Measurements from ENCODE around the gene TMEM63A.

Gene TMEM63A

GRCh38 chr1:225883616-225884265 is 1.6 kb upstream of the TMEM63A start:
- no peak for DNase-seq

DNA sequence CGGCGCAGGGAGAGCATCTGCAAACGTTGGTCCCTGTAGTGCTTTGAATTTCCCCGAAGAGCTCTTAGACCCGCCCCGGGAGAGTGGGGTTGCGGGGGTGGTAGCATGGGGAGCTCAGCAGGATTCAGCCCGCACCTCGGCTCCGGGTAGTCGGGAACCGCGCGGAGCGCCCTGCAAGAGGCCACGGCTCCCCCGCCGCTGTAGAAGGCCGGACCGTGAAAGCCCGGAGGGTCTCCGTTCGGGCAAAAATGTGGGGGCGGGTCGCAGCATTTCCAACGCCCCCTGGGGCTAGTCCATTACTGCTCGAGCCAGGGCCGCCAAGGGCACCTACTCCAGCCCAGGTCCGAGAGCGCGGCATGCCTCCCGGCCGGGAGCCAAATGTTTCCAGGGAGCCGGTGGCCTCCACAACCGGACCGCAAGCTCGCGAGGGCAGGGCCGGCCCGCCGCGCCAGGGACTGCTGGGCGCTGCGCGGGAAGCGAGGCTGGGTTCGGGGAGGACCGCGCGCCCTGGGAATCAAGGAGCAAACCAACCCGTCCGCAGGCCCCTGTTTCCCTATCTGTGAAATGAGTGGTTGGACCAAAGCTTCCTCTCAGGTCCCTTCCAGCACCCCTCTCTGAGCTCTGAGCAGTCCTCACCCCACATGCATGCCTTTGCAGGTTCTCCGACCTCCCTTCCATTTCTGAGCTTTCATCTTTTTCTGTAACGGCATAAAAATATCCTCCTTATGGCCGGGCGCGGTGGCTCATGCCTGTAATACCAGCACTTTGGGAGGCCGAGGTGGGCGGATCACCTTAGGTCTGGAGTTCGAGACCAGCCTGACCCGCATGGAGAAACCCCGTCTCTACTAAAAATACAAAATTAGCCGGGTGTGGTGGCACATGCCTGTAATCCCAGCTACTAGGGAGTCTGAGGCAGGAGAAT is 775 bp upstream of the TMEM63A start:
- DNase-seq = peak in 1 of 2 experiments; percentile 32

DNA sequence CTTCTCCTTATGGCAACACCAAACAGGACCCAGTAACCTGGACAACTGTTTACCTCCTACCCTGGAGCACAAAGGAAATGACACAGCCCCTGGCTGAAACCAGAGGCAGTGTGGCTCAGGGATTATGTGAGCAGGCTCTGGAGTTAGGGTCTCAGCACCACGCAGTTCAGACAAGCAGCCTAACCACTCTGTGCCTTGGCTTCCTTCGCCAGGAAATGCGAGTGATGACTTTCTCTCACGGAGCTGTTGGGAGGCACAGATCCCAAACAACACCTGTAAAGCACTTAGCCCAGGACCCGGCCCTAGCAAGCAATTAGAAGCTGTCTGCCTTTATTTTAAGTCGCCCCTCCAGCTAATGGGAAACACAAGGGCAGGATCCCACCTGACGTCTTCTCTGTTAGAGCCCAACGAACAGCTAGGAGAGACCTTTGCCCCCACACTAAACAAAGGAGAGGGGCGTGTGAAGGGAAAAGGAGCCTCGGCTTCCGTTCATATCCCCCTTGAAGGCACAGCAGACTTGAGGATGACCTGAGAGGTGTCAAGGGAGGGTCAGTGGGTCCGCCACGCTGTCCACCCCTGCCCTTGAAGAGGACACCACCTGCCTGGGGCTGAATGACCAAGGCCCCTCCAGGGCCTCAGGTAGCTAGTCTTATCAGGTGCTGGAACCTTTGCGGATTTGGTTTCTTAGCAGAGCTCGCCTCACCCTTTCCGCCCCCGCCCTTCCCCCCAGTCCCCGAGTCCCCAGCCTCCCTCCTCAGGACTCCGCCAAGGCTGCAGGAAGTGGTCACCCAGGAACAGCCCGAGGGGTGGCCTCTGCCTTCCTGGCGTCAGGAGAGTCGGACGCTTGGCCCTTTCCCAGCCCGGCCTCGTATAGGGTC is 860 bp downstream of the TMEM63A start:
- peak in 1 of 2 experiments; percentile 29 for DNase-seq

DNA sequence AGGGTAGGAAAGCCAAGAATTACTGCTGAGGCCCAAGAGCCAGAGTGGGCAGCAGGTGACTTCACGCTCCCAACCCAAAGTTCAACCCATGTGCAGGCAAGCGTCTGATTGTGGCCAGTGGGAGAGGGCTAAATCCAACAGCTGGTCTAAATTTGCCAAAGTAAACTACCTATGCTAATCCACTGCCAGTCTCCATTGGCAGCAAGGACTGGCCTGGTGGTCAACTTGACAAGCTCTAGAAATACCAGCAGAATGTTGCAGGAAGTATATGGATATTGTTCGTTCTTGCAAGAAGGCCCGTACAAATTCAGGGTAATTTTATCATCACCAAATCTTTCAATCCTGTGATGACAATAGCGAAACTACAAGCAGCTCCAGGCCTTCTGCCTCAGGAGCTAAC is 1.5 kb downstream of the TMEM63A start:
- no peak for DNase-seq

GRCh38 chr1:225880222-225880588 is 2.0 kb downstream of the TMEM63A start:
- DNase-seq = no peak

- DNase-seq = peak in 1 of 2 experiments; percentile 30
Measured at GRCh38 chr1:225879521-225880221, 2.5 kb downstream of the TMEM63A start.

DNA sequence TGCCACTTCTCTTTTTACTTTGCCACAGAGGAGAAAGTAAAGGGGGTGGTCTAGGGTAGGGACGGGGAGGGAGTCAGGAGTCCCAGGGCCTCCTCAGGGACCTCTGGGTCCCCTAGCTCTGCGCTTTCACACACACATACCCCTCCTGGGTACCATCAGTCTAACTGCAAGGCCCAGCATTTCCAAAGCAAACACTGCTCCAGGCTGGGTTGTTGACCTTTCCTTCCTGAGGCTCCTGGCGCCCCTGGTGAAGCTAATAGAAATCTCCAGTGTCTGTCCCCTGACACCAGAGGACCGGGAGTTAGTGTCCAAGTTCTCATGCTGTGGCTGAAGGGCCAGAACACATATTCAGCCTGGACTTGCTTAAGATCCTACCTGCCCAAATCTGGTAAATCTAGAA is 3.9 kb downstream of the TMEM63A start:
- DNase-seq = no peak

GRCh38 chr1:225877580-225877979 is 4.6 kb downstream of the TMEM63A start:
- no peak for DNase-seq

GRCh38 chr1:225876900-225877510 is 5.2 kb downstream of the TMEM63A start:
- DNase-seq = no peak

DNA sequence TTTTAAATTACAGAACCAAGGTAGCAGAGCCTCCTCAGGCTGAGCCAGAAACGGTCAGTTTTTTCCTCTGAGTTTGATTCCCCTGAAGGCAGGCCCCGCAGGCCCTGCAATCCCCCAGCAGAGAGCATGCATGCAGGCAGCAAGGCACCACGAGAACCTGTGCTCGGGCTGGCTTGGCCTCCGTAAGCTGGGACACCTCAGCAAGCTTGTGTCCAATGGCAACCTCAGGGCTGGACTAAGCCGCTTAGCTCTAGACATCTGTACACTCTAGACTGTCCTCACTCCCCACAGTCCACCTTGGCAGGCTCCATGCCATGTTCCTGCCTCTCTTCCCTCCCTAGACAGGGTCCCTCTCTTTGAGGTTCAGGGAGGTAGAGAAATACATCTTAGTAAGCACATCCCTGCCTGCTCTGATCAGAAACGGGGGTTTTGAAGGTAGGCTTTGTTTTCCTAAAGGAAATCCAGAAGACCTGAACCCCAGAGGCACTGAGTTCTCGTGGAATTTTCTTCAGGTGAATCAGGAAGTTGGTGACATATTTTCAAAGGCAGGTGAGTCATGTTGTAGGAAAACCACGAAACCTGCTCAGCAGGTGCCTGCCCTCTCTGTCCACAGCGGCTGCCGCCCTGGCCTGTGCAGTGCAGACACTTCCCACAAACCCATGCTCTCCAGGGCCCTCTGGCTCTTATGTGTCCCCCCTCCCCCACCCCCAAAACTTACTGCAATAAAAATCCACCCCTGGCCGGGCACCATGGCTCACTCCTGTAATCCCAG is 7.0 kb downstream of the TMEM63A start:
- DNase-seq = no peak

DNA sequence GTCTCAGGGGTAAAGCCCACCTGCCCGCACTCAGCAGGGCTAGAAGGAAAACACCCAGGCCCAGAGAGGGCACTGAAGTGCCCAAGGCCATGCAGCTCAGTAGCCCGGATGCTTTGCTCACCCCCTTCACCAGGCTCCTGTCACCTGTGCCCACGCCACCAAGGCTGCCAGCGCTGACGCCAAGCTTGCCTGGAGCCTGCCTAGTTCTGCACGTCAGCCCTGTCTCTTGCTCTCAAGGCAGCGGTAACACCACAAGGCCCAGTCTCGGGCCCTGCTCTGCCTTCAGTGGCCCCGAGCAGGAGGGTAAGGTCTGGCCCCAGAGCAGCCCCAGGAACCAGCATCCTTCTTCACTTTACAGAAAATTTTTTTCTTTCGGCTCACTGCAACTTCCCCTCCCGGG is 7.7 kb downstream of the TMEM63A start:
- no peak for DNase-seq

DNA sequence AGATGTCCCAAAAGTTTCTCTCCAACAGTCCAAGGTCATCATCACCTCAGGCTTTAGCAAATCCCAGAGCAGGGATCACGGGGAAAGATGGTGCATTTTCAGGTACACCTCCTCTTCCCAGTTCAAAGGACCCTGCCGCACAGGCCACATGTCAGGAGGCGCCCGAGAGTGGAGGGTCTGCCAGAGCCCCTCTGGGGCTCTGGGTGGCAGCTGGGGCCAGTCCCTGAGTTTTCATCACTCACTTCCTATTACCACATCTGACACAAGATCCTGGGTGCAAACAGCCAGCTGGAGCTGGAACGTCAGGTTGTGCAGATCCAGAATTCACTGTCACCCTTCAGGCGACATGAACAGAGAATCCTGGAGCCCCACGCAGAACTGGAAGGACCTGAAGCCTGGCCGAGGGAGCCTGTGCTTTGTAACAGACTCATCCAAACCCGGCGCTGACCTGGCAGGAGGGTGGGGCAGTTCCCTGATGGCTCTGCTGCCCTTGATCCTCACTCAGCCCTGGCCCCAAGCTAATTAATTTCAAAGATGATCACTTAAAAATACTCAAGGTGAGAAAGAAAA is 8.8 kb downstream of the TMEM63A start:
- no peak for DNase-seq

- no peak for DNase-seq
Measured at GRCh38 chr1:225872075-225872430, 10.1 kb downstream of the TMEM63A start.

GRCh38 chr1:225871359-225872074 is 10.7 kb downstream of the TMEM63A start:
- no peak for DNase-seq

DNA sequence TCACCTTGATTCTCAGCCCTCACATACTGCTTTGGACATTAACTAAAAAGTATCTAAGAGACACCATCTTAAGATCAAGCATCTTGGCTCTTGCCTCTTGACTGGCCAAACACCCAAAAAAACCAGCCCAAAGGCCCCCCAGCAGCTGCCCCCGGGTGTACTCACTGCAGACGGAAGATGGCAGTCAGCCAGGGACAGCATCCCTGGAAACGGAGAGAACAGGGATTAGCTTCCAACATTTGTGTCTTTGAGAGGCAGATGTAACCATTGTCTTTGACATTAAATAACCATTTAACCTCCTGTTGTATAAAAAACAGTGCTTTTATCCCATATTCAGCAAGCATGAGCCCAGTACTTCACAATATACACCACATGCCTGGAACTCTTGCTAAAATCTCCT is 11.3 kb downstream of the TMEM63A start:
- no peak for DNase-seq

DNA sequence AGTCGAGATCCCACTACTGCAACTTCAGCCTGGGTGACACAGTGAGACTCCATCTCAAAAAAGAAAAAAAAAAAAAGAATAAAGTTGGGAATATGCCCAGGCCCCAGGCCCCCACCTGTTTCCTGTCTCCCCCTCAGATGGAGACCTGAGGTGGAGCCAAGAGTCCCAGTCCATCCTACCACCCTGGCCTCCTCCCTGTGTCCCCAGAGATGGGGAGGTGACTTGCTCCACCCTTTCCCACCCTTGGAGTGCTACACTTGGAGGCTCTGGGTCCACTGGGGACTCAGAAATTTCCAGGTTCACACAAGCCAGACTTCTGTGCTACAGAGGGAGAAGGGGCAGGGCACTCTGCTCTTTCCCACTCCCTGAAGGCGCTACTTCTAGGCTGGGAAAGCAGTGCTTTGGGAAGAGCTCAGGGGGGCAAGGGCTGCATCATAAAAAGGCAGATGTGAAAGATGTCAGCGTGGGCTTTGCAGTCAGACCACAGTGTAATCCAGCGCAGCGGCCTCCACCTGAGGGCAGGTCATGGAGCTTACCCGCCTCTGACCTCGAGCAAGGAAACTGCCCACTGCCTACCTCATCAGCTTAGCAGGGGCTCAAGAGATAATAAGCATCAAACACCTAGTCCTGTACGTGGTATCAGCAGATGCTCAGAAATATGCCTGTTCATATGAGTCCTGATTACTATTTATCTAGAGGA is 13.4 kb downstream of the TMEM63A start:
- no peak for DNase-seq

DNA sequence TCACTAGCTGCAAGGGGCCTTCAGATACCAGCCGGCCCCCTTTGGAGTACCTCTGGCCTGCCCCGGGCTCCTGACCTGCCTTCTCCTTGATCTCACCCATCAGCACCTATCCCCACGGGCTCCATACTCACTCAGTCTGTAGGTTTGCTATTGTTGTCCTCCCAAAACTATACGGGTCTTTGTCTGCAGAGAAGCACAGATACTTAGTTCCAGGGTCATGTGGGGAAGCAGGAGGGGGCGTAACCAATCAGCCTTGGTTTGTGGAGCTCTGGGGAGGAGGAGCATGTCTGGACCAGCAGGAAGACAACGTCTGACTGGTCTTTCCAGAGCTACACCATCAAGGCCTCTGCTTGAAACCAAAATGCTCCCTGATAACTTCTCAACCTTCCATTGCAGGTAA is 15.2 kb downstream of the TMEM63A start:
- DNase-seq = no peak

- peak; percentile 67 to 74 for DNase-seq
Measured at GRCh38 chr1:225866061-225866837, 15.9 kb downstream of the TMEM63A start.

- no peak for DNase-seq
Measured at GRCh38 chr1:225865514-225865913, 16.7 kb downstream of the TMEM63A start.

Measured in activated CD4-positive, alpha-beta T cell treated with anti-CD3 and anti-CD28 coated beads, Interleukin-2, amount 50 U/mL, for 4 hours (primary cell).